K562 (cell line): ENCODE measurements around the gene TNFRSF18. TPM values are rescaled to one million over a fixed set of nuclear protein-coding genes. Genes with fewer than 3 reads are reported as not detected.

Source experiments
- CBX2 ChIP-seq: fragments of 200-600 bp; sonication (generic); IDR thresholded peaks from one replicate; pipeline ENCODE4 v1.6.1; 2012; ENCODE audit warnings: mild to moderate bottlenecking, low read length, inconsistent platforms; ENCODE audit not compliant: insufficient read depth, poor library complexity, severe bottlenecking
- CXXC5 ChIP-seq: fragments of 250-450 bp; sonication (Bioruptor Pico); IDR thresholded peaks from 2 replicates; pipeline ENCODE4 v1.8.0; 2022; ENCODE audit warnings: inconsistent platforms, mild to moderate bottlenecking, moderate library complexity
- NR2C2 ChIP-seq, 2 experiments: fragments of 200-800 bp in 1 of 2; sonication (Bioruptor generic) in 1 of 2; sonication (generic) in 1 of 2; formaldehyde crosslinking in 1 of 2; IDR thresholded peaks; 2 replicates each; pipeline versions ENCODE4 v1.6.1 to v1.8.0; 2016 to 2022; ENCODE audit warnings: mild to moderate bottlenecking in 1 of 2, missing compliant biosample characterization in 1 of 2, missing genetic modification characterization in 1 of 2, missing genetic modification reagents in 1 of 2
- XRCC3 ChIP-seq: fragments of 450-650 bp; IDR thresholded peaks from 2 replicates; pipeline ENCODE4 v1.6.1; 2017; ENCODE audit warnings: mild to moderate bottlenecking, moderate library complexity
- XRCC4 ChIP-seq: IDR thresholded peaks from one replicate; pipeline ENCODE4 v1.6.1; 2011; ENCODE audit not compliant: insufficient read depth, insufficient read length; ENCODE audit errors: extremely low read depth
- ZNF324 ChIP-seq: fragments of 250-450 bp; sonication (Bioruptor Pico); IDR thresholded peaks from 2 replicates; pipeline ENCODE4 v1.4.0; 2020; ENCODE audit warnings: mild to moderate bottlenecking
- ZNF436 ChIP-seq: fragments of 250-450, 450-650 bp; sonication (Bioruptor Pico); formaldehyde crosslinking; IDR thresholded peaks from 2 replicates; pipeline ENCODE4 v1.7.0; 2020; ENCODE audit warnings: mild to moderate bottlenecking
- ZNF668 ChIP-seq: fragments of 250-450 bp; sonication (Bioruptor Pico); IDR thresholded peaks from 2 replicates; pipeline ENCODE4 v1.8.0; 2022; ENCODE audit warnings: mild to moderate bottlenecking, inconsistent platforms
- ZNF76 ChIP-seq: fragments of 250-450 bp; sonication (Bioruptor Pico); IDR thresholded peaks from 2 replicates; pipeline ENCODE4 v1.4.0; 2020; ENCODE audit warnings: mild to moderate bottlenecking, moderate library complexity, borderline replicate concordance
- polyA plus RNA-seq, 8 experiments: library from polyadenylated mRNA; depleted of rRNA in 4 of 8; stranded (reverse) in 5 of 8; unstranded in 3 of 8; fragments of >200 nt; fragmentation: Nextera tagmentation in 2 of 8; fragmentation: Illumina TruSeq in 1 of 8; extraction: Ambion mirVana in 2 of 8; extraction: Trizol in 1 of 8; gene quantifications; 2 replicates each; pipeline versions ENCODE4 v1.2.1 to v1.2.3, GENCODE V29; 2011 to 2014; ENCODE audit warnings: inconsistent platforms in 1 of 8, missing spikeins in 1 of 8
- total RNA-seq, 7 experiments: library from RNA; depleted of rRNA in 6 of 7; stranded (reverse); fragments of >200 nt in 6 of 7; fragmentation: Illumina TruSeq in 2 of 7; extraction: Trizol in 2 of 7; gene quantifications; 2 replicates each; pipeline versions ENCODE4 v1.2.1 to v1.2.3, GENCODE V29; 2011 to 2021; ENCODE audit warnings: low replicate concordance in 1 of 7
- TF ChIP-seq, protein P1 (sequence below), 2 experiments: fragments of 450-650 bp; IDR thresholded peaks; 2 replicates each; pipeline ENCODE4 v1.6.1; 2018; ENCODE audit warnings: mild to moderate bottlenecking in 2 of 2, low read depth in 1 of 2; ENCODE audit not compliant: partially characterized antibody in 2 of 2
- TF ChIP-seq, protein P2 (sequence below), 2 experiments: fragments of 450-650 bp in 1 of 2; sonication (generic) in 1 of 2; formaldehyde crosslinking; conservative IDR thresholded peaks; 2 replicates each; pipeline versions ENCODE4 v1.4.0 to v1.8.1; 2020 to 2022; ENCODE audit warnings: mild to moderate bottlenecking in 1 of 2, missing genetic modification reagents in 1 of 2
- TF ChIP-seq, protein P3 (sequence below): fragments of 250-450 bp; sonication (Bioruptor Pico); IDR thresholded peaks from 2 replicates; pipeline ENCODE4 v1.5.0; 2022; ENCODE audit warnings: mild to moderate bottlenecking
- TF ChIP-seq, protein P4 (sequence below): fragments of 450-650 bp; IDR thresholded peaks from 2 replicates; pipeline ENCODE4 v1.6.1; 2014; ENCODE audit warnings: low read depth, mild to moderate bottlenecking, moderate library complexity, borderline replicate concordance
- TF ChIP-seq, protein P5 (sequence below): fragments of 250-450 bp; sonication (Bioruptor Pico); IDR thresholded peaks from 2 replicates; pipeline ENCODE4 v1.4.0; 2020; ENCODE audit warnings: mild to moderate bottlenecking

The TNFRSF18 gene
- total and polyA plus RNA-seq, 9 of the 15 experiments (the other 6 are each of a cell fraction or from before 2014, with no cell fraction given): 0.24 to 0.27 TPM; not detected in 7

DNA sequence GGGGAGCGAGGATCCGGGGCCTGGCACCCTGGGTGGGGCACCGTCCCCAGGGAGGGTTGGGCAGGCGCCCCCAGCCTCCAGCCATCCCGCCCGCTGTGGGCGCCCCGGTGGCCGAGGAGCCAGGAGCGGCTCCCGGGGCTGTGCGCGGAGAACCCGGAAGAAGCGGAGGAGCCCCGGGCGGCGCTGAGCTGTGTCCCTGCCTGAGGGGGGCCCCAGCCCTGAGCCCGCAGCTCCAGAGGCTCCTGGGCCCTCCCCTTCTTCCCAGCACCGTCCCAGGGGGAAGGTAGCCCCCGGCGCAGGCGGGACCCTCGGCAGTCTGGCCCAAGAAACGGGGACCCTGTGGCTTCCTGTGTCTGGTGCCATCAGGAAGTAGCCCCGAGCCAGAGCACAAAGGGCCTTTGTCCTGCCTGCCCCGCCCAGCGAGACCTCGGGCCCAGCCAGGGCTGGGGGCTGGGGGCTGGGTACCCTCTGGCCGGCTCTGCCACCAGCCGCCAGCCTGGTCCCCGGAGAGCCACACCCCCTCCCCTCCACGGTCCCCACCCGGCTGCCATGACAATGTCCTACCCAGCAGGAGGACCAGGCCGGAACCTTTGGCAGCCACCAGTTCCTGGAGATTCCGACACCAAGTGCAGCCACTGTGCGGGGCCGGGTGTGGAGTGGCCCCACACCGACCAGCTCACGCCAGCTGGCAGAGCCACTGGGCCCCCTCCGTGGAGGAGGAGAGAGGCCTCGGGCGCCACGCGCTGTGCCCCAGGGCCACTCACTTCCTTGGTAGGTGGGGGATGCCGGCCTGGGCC lies 48.3 kb downstream of the TNFRSF18 start (continued):
- TF ChIP-seq, protein P1, sequence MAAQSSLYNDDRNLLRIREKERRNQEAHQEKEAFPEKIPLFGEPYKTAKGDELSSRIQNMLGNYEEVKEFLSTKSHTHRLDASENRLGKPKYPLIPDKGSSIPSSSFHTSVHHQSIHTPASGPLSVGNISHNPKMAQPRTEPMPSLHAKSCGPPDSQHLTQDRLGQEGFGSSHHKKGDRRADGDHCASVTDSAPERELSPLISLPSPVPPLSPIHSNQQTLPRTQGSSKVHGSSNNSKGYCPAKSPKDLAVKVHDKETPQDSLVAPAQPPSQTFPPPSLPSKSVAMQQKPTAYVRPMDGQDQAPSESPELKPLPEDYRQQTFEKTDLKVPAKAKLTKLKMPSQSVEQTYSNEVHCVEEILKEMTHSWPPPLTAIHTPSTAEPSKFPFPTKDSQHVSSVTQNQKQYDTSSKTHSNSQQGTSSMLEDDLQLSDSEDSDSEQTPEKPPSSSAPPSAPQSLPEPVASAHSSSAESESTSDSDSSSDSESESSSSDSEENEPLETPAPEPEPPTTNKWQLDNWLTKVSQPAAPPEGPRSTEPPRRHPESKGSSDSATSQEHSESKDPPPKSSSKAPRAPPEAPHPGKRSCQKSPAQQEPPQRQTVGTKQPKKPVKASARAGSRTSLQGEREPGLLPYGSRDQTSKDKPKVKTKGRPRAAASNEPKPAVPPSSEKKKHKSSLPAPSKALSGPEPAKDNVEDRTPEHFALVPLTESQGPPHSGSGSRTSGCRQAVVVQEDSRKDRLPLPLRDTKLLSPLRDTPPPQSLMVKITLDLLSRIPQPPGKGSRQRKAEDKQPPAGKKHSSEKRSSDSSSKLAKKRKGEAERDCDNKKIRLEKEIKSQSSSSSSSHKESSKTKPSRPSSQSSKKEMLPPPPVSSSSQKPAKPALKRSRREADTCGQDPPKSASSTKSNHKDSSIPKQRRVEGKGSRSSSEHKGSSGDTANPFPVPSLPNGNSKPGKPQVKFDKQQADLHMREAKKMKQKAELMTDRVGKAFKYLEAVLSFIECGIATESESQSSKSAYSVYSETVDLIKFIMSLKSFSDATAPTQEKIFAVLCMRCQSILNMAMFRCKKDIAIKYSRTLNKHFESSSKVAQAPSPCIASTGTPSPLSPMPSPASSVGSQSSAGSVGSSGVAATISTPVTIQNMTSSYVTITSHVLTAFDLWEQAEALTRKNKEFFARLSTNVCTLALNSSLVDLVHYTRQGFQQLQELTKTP (IDR thresholded peaks at IDR 0.05; ENCODE audit: low read depth in 1 of 2, partially characterized antibody in 2 of 2): no peak
- TF ChIP-seq ZNF76 (CRISPR knock-in tag) (no peak), XRCC3 (no peak), XRCC4 (no peak), CBX2 (no peak), ZNF324 (CRISPR knock-in tag) (no peak), CXXC5 (CRISPR knock-in tag) (no peak), ZNF436 (no peak), NR2C2 (CRISPR knock-in tag; IDR thresholded peaks at IDR 0.05) (no peak), NR2C2 (tag; IDR thresholded peaks at IDR 0.05) (no peak), ZNF668 (CRISPR knock-in tag) (no peak)
- TF ChIP-seq, protein P2, sequence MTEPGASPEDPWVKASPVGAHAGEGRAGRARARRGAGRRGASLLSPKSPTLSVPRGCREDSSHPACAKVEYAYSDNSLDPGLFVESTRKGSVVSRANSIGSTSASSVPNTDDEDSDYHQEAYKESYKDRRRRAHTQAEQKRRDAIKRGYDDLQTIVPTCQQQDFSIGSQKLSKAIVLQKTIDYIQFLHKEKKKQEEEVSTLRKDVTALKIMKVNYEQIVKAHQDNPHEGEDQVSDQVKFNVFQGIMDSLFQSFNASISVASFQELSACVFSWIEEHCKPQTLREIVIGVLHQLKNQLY (CRISPR knock-in tag; conservative IDR thresholded peaks at IDR 0.05): no peak
- TF ChIP-seq, protein P3, sequence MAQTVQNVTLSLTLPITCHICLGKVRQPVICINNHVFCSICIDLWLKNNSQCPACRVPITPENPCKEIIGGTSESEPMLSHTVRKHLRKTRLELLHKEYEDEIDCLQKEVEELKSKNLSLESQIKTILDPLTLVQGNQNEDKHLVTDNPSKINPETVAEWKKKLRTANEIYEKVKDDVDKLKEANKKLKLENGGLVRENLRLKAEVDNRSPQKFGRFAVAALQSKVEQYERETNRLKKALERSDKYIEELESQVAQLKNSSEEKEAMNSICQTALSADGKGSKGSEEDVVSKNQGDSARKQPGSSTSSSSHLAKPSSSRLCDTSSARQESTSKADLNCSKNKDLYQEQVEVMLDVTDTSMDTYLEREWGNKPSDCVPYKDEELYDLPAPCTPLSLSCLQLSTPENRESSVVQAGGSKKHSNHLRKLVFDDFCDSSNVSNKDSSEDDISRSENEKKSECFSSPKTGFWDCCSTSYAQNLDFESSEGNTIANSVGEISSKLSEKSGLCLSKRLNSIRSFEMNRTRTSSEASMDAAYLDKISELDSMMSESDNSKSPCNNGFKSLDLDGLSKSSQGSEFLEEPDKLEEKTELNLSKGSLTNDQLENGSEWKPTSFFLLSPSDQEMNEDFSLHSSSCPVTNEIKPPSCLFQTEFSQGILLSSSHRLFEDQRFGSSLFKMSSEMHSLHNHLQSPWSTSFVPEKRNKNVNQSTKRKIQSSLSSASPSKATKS (CRISPR knock-in tag): no peak
- TF ChIP-seq, protein P4, sequence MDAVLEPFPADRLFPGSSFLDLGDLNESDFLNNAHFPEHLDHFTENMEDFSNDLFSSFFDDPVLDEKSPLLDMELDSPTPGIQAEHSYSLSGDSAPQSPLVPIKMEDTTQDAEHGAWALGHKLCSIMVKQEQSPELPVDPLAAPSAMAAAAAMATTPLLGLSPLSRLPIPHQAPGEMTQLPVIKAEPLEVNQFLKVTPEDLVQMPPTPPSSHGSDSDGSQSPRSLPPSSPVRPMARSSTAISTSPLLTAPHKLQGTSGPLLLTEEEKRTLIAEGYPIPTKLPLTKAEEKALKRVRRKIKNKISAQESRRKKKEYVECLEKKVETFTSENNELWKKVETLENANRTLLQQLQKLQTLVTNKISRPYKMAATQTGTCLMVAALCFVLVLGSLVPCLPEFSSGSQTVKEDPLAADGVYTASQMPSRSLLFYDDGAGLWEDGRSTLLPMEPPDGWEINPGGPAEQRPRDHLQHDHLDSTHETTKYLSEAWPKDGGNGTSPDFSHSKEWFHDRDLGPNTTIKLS: no peak
- TF ChIP-seq, protein P5, sequence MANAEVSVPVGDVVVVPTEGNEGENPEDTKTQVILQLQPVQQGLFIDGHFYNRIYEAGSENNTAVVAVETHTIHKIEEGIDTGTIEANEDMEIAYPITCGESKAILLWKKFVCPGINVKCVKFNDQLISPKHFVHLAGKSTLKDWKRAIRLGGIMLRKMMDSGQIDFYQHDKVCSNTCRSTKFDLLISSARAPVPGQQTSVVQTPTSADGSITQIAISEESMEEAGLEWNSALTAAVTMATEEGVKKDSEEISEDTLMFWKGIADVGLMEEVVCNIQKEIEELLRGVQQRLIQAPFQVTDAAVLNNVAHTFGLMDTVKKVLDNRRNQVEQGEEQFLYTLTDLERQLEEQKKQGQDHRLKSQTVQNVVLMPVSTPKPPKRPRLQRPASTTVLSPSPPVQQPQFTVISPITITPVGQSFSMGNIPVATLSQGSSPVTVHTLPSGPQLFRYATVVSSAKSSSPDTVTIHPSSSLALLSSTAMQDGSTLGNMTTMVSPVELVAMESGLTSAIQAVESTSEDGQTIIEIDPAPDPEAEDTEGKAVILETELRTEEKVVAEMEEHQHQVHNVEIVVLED (CRISPR knock-in tag): no peak
